Measurements from ENCODE around the gene PNCK.
A peak's percentile ranks its signal among the peaks of the same experiment; 100 is the strongest.
"Not testable (repeated sequence)": the region's sequence is repeated elsewhere in the genome, so short reads cannot be mapped to it uniquely, and the experiment has no call there.

PNCK gene

GRCh38 chrX:153699210-153699783 is 25.7 kb upstream of the PNCK start:
- not testable (repeated sequence) for DNase-seq (ENCODE audit: low read depth in 2 of 2)

GRCh38 chrX:153697924-153698865 is 24.6 kb upstream of the PNCK start:
- DNase-seq (ENCODE audit: low read depth in 2 of 2) = no peak

- not testable (repeated sequence) for DNase-seq (ENCODE audit: low read depth in 2 of 2)
Measured at GRCh38 chrX:153696986-153697722, 23.5 kb upstream of the PNCK start.

GRCh38 chrX:153696538-153696937 is 22.9 kb upstream of the PNCK start:
- not testable (repeated sequence) for DNase-seq (ENCODE audit: low read depth in 2 of 2)

- DNase-seq (ENCODE audit: low read depth in 2 of 2) = no peak
Measured at GRCh38 chrX:153696100-153696499, 22.5 kb upstream of the PNCK start.

- no peak for DNase-seq (ENCODE audit: low read depth in 2 of 2)
Measured at GRCh38 chrX:153694687-153695270, 21.2 kb upstream of the PNCK start.

- not testable (repeated sequence) for DNase-seq (ENCODE audit: low read depth in 2 of 2)
Measured at GRCh38 chrX:153694256-153694655, 20.6 kb upstream of the PNCK start.

GRCh38 chrX:153693216-153694086 is 19.8 kb upstream of the PNCK start:
- DNase-seq (ENCODE audit: low read depth in 2 of 2) = no peak

GRCh38 chrX:153692611-153693156 is 19.1 kb upstream of the PNCK start:
- no peak for DNase-seq (ENCODE audit: low read depth in 2 of 2)

GRCh38 chrX:153692003-153692402 is 18.4 kb upstream of the PNCK start:
- no peak for DNase-seq (ENCODE audit: low read depth in 2 of 2)

GRCh38 chrX:153691032-153691827 is 17.6 kb upstream of the PNCK start:
- DNase-seq (ENCODE audit: low read depth in 2 of 2) = not testable (repeated sequence)

- DNase-seq (ENCODE audit: low read depth in 2 of 2) = no peak
Measured at GRCh38 chrX:153690466-153690865, 16.9 kb upstream of the PNCK start.

GRCh38 chrX:153689654-153690465 is 16.2 kb upstream of the PNCK start:
- DNase-seq (ENCODE audit: low read depth in 2 of 2) = no peak

GRCh38 chrX:153688911-153689590 is 15.4 kb upstream of the PNCK start:
- no peak for DNase-seq (ENCODE audit: low read depth in 2 of 2)

GRCh38 chrX:153688506-153688905 is 14.9 kb upstream of the PNCK start:
- no peak for DNase-seq (ENCODE audit: low read depth in 2 of 2)

GRCh38 chrX:153688071-153688470 is 14.5 kb upstream of the PNCK start:
- DNase-seq (ENCODE audit: low read depth in 2 of 2) = no peak

GRCh38 chrX:153687121-153688039 is 13.8 kb upstream of the PNCK start, which contains the start of gene SLC6A8:
SLC6A8 (plus strand) TSS chrX:153687926; CDS start chrX:153688575, 649 bp downstream.
- peak in 1 of 2 donors; percentile 13 for DNase-seq (ENCODE audit: low read depth in 2 of 2)

Data from stimulated activated CD4-positive, alpha-beta T cell treated with anti-CD3 and anti-CD28 coated beads, Interleukin-4, amount 100 ng/mL, for 48 hours (primary cell).